Stimulated activated CD8-positive, alpha-beta memory T cell treated with anti-CD3 and anti-CD28 coated beads, Interleukin-15, amount 100 ng/mL, for 4 hours (primary cell): ENCODE data around the gene UGT1A7.

ENCODE experiments used
- DNase-seq, 2 donors: peaks; one replicate each; pipeline ENCODE4 v3.0.0-alpha.2; 2020; ENCODE audit warnings: low read depth in 2 of 2

Gene UGT1A7

GRCh38 chr2:233818639-233819621 is 137.2 kb downstream of the UGT1A7 start:
- no peak for DNase-seq

DNA sequence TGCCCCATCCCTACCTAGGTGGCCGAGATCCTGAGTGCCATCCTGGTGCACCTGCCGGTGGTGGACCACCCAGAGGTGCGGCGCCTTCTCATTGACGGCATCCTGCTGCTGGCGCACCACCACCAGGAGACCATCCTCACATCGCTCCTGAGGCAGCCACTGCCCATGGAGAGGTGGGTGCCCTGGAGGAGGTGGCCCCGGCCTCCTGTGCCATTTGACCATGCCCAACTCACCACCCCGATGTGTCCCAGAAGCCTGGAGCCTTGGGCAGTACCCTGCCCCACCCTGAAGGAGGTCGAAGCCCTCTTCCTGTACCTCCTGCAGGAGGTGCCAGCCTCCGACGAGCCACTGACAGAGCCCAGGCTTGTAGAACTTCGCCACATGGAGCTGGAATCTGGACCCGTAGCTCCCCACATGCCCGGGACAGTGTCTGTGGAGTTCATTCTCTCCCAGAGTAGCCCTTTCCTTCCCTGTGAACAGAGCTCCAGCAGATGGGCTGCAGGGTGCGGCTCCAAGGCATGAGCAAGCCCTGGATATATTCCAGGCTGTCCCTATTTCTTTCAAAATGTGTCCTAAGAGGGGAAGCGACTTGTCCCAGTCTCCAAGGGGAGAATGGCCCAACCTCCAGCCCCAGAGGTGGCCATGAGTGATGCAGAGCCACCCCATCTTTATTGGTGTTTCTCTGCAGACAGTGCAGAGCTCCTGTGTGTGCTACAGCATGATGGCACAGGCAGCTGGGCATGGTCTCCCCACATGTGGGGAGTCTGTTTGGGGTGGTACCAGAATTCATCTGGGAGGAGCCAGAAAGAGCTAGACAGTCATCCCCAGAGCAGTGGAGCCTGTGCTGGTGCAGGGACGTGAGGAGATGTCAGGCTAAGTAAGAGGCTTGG is 138.4 kb downstream of the UGT1A7 start:
- no peak for DNase-seq

- no peak for DNase-seq
These were observed 139.0 kb downstream of the UGT1A7 start for GRCh38 chr2:233820774-233821105.

- no peak for DNase-seq
These were observed 139.5 kb downstream of the UGT1A7 start for GRCh38 chr2:233821196-233821595.

DNA sequence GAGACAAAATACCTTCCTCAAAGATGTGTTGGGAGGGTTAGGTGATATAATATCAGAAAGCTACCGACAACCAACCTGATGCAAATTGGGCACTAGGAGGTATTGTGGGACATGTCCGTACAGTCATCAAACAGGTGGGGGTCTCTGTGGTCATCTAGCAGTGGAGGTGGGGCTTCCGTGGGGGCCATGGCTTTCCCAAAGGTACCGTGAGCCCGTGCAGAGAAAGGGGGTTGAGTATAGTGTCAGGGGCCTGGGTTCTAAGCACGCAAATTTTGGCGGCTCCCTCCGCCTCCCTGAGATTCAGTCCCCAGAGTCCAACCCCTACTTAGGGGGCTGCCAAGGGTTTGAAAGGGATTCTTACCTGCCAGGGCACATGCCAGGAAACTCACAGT is 140.0 kb downstream of the UGT1A7 start:
- no peak for DNase-seq

- no peak for DNase-seq
These were observed 140.5 kb downstream of the UGT1A7 start for GRCh38 chr2:233822101-233822771.
